ENCODE measurements around the gene TBC1D8.
"Not testable (repeated sequence)": the region's sequence is repeated elsewhere in the genome, so short reads cannot be mapped to it uniquely, and the experiment has no call there.

Gene TBC1D8

GRCh38 chr2:101064505-101064867 lies 86.7 kb downstream of the TBC1D8 start:
- DNase-seq (ENCODE audit: low read depth): no peak

- no peak for DNase-seq (ENCODE audit: low read depth)
Measured at GRCh38 chr2:101064125-101064502, 87.1 kb downstream of the TBC1D8 start.

GRCh38 chr2:101063352-101064124 lies 87.6 kb downstream of the TBC1D8 start:
- DNase-seq (ENCODE audit: low read depth): no peak

- DNase-seq (ENCODE audit: low read depth): no peak
Measured at GRCh38 chr2:101058386-101058785, 92.8 kb downstream of the TBC1D8 start.

- no peak for DNase-seq (ENCODE audit: low read depth)
Measured at GRCh38 chr2:101057051-101057933, 93.9 kb downstream of the TBC1D8 start.

- no peak for DNase-seq (ENCODE audit: low read depth)
Measured at GRCh38 chr2:101053117-101053516, 98.1 kb downstream of the TBC1D8 start.

- DNase-seq (ENCODE audit: low read depth): no peak
Measured at GRCh38 chr2:101052147-101052546, 99.0 kb downstream of the TBC1D8 start.

- DNase-seq (ENCODE audit: low read depth): not testable (repeated sequence)
Measured at GRCh38 chr2:101050886-101051285, 100.3 kb downstream of the TBC1D8 start.

GRCh38 chr2:101048756-101049155 lies 102.4 kb downstream of the TBC1D8 start:
- no peak for DNase-seq (ENCODE audit: low read depth)

- DNase-seq (ENCODE audit: low read depth): no peak
Measured at GRCh38 chr2:101047774-101048173, 103.4 kb downstream of the TBC1D8 start.

- no peak for DNase-seq (ENCODE audit: low read depth)
Measured at GRCh38 chr2:101047075-101047766, 104.0 kb downstream of the TBC1D8 start.

- no peak for DNase-seq (ENCODE audit: low read depth)
Measured at GRCh38 chr2:101045330-101045729, 105.9 kb downstream of the TBC1D8 start.

- DNase-seq (ENCODE audit: low read depth): no peak
Measured at GRCh38 chr2:101041413-101041812, 109.8 kb downstream of the TBC1D8 start.

- DNase-seq (ENCODE audit: low read depth): no peak
Measured at GRCh38 chr2:101040761-101041160, 110.4 kb downstream of the TBC1D8 start.

GRCh38 chr2:101040072-101040471 lies 111.1 kb downstream of the TBC1D8 start:
- DNase-seq (ENCODE audit: low read depth): no peak

GRCh38 chr2:101038455-101039255 lies 112.5 kb downstream of the TBC1D8 start:
- no peak for DNase-seq (ENCODE audit: low read depth)

- no peak for DNase-seq (ENCODE audit: low read depth)
Measured at GRCh38 chr2:101037161-101037755, 113.9 kb downstream of the TBC1D8 start.

GRCh38 chr2:101036562-101036961 lies 114.6 kb downstream of the TBC1D8 start:
- DNase-seq (ENCODE audit: low read depth): no peak

GRCh38 chr2:101032084-101032776 lies 119.0 kb downstream of the TBC1D8 start:
- no peak for DNase-seq (ENCODE audit: low read depth)

GRCh38 chr2:101030866-101031554 lies 120.2 kb downstream of the TBC1D8 start:
- DNase-seq (ENCODE audit: low read depth): no peak
